H1 (cell line): Measurements from ENCODE around the gene IFITM10. TPM values are rescaled to one million over a fixed set of nuclear protein-coding genes. Genes with fewer than 3 reads are reported as not detected.
A peak's percentile ranks its signal among the peaks of the same experiment; 100 is the strongest.

Experiments used
- CTCF ChIA-PET: fragments of 300-600 bp; sonication (Branson Sonifier 250); formaldehyde crosslinking; loops from one replicate; lab custom pipeline; 2021; ENCODE audit not compliant: partially characterized antibody; lab: Charles Lee
- POLR2A ChIA-PET: fragments of 300-600 bp; sonication (Branson Sonifier 250); formaldehyde crosslinking; loops from one replicate; lab custom pipeline; 2021; ENCODE audit warnings: inconsistent platforms; ENCODE audit not compliant: partially characterized antibody; lab: Charles Lee
- DNase-seq, 2 experiments: peaks; one replicate each; pipeline versions ENCODE4 v3.0.0 to v3.0.0-alpha.2; 2010 to 2022; ENCODE audit warnings: low spot score in 2 of 2, low read depth in 1 of 2, mixed read lengths in 1 of 2
- FAIRE-seq: peaks from 2 replicates; lab custom pipeline; 2011; peaks lifted over from hg19 to GRCh38; lab: Jason Lieb, UNC
- H2AFZ ChIP-seq: 2 replicates; pipeline ENCODE4 v1.8.1; 2012; ENCODE audit warnings: low read length, inconsistent platforms
- H2AK5ac ChIP-seq: 2 replicates; pipeline ENCODE4 v1.6.1; 2013; ENCODE audit warnings: low read depth, low read length
- H2BK120ac ChIP-seq: replicated peaks from 2 replicates; pipeline ENCODE3; 2013; ENCODE audit warnings: low read depth, low read length, inconsistent platforms
- H2BK12ac ChIP-seq: 2 replicates; pipeline ENCODE4 v1.6.1; 2013; ENCODE audit warnings: low read depth, low read length
- H2BK15ac ChIP-seq: 2 replicates; pipeline ENCODE4 v1.6.1; 2013; ENCODE audit warnings: low read length
- H2BK20ac ChIP-seq: 2 replicates; pipeline ENCODE4 v1.6.1; 2013; ENCODE audit warnings: low read length
- H2BK5ac ChIP-seq: 2 replicates; pipeline ENCODE4 v1.6.1; 2013; ENCODE audit warnings: low read depth, low read length
- H3K14ac ChIP-seq: 2 replicates; pipeline ENCODE4 v1.6.1; 2013; ENCODE audit warnings: inconsistent platforms; ENCODE audit not compliant: insufficient read length
- H3K18ac ChIP-seq: 2 replicates; pipeline ENCODE4 v1.6.1; 2013; ENCODE audit warnings: low read length; ENCODE audit errors: extremely low read depth
- H3K23ac ChIP-seq: 2 replicates; pipeline ENCODE4 v1.6.1; 2013; ENCODE audit warnings: inconsistent platforms; ENCODE audit not compliant: insufficient read length
- H3K23me2 ChIP-seq: 2 replicates; pipeline ENCODE4 v1.6.1; 2013; ENCODE audit warnings: low read depth, low read length
- H3K27ac ChIP-seq: 2 replicates; pipeline ENCODE4 v1.6.1; 2011; ENCODE audit warnings: low read depth, low read length, inconsistent platforms
- H3K27me3 ChIP-seq, 4 experiments: replicated peaks in 1 of 4; 1 replicate in 1 of 4; 2 replicates in 3 of 4; pipeline versions ENCODE4 v1.6.1 to v1.8.1; 2011 to 2013; ENCODE audit warnings: low read length in 3 of 4, mild to moderate bottlenecking in 3 of 4, inconsistent platforms in 2 of 4, mixed read lengths in 2 of 4, moderate library complexity in 1 of 4; ENCODE audit not compliant: control insufficient read depth in 3 of 4, insufficient read depth in 3 of 4; ENCODE audit errors: extremely low read depth in 1 of 4
- H3K36me3 ChIP-seq, 4 experiments: 2 replicates each; pipeline versions ENCODE4 v1.6.1 to v1.8.1; 2011 to 2013; ENCODE audit warnings: mild to moderate bottlenecking in 4 of 4, low read length in 3 of 4, moderate library complexity in 2 of 4, control low read depth in 1 of 4, inconsistent platforms in 1 of 4; ENCODE audit not compliant: insufficient read depth in 4 of 4, control insufficient read depth in 2 of 4
- H3K4ac ChIP-seq: replicated peaks from 2 replicates; pipeline ENCODE3; 2013; ENCODE audit warnings: low read length, low read depth, mixed read lengths, inconsistent platforms; ENCODE audit not compliant: insufficient read length
- H3K4me1 ChIP-seq, 4 experiments: replicated peaks in 1 of 4; 1 replicate in 1 of 4; 2 replicates in 3 of 4; pipeline versions ENCODE4 v1.6.1 to v1.8.1; 2011 to 2013; ENCODE audit warnings: low read length in 3 of 4, inconsistent platforms in 2 of 4, mixed read lengths in 1 of 4; ENCODE audit not compliant: insufficient read depth in 4 of 4, control insufficient read depth in 3 of 4
- H3K4me2 ChIP-seq, 2 experiments: 2 replicates each; pipeline versions ENCODE4 v1.6.1 to v1.8.1; 2011 to 2013; ENCODE audit warnings: low read depth in 2 of 2, low read length in 2 of 2, control low read depth in 1 of 2, inconsistent platforms in 1 of 2, mild to moderate bottlenecking in 1 of 2; ENCODE audit not compliant: insufficient read depth in 1 of 2
- H3K4me3 ChIP-seq, 4 experiments: fragments of 200-600, 300-600 bp in 1 of 4; sonication (generic), shearing (Covaris generic), sonication (Bioruptor Twin) in 1 of 4; 2 replicates each; pipeline versions ENCODE4 v1.5.1 to v1.8.1; 2011 to 2016; ENCODE audit warnings: low read length in 4 of 4, low read depth in 3 of 4, control low read depth in 2 of 4, inconsistent platforms in 2 of 4, mild to moderate bottlenecking in 2 of 4, mixed read lengths in 1 of 4, moderate library complexity in 1 of 4; ENCODE audit not compliant: insufficient read depth in 2 of 4; ENCODE audit errors: extremely low read depth in 1 of 4
- H3K56ac ChIP-seq: replicated peaks from 2 replicates; pipeline ENCODE3; 2013; ENCODE audit warnings: low read depth, mild to moderate bottlenecking, mixed read lengths, low read length, inconsistent platforms; ENCODE audit not compliant: insufficient read length
- H3K79me1 ChIP-seq: 2 replicates; pipeline ENCODE4 v1.6.1; 2013; ENCODE audit warnings: low read depth, low read length, control low read depth
- H3K79me2 ChIP-seq, 2 experiments: 2 replicates each; pipeline versions ENCODE4 v1.6.1 to v1.8.1; 2012 to 2013; ENCODE audit warnings: low read length in 2 of 2, mild to moderate bottlenecking in 2 of 2, inconsistent platforms in 1 of 2; ENCODE audit not compliant: insufficient read depth in 2 of 2, control insufficient read depth in 1 of 2
- H3K9ac ChIP-seq, 4 experiments: replicated peaks in 1 of 4; 1 replicate in 1 of 4; 2 replicates in 3 of 4; pipeline versions ENCODE4 v1.6.1 to v1.8.1; 2011 to 2013; ENCODE audit warnings: low read depth in 3 of 4, low read length in 3 of 4, control low read depth in 2 of 4, mild to moderate bottlenecking in 2 of 4, moderate library complexity in 2 of 4, inconsistent platforms in 1 of 4; ENCODE audit errors: extremely low read depth in 1 of 4
- H3K9me3 ChIP-seq, 2 experiments: 2 replicates each; pipeline versions ENCODE4 v1.6.1 to v1.8.1; 2012 to 2013; ENCODE audit warnings: mild to moderate bottlenecking in 2 of 2, moderate library complexity in 2 of 2, control low read depth in 1 of 2, inconsistent platforms in 1 of 2, low read depth in 1 of 2, low read length in 1 of 2, mixed read lengths in 1 of 2; ENCODE audit not compliant: insufficient read depth in 2 of 2
- H4K20me1 ChIP-seq, 2 experiments: replicated peaks in 1 of 2; 2 replicates each; pipeline versions ENCODE3 to v1.8.1; 2011 to 2013; ENCODE audit warnings: inconsistent platforms in 2 of 2, low read length in 2 of 2, mild to moderate bottlenecking in 1 of 2; ENCODE audit not compliant: insufficient read depth in 2 of 2, control insufficient read depth in 1 of 2
- H4K5ac ChIP-seq: 2 replicates; pipeline ENCODE4 v1.6.1; 2013; ENCODE audit warnings: low read length, low read depth, mixed read lengths, inconsistent platforms; ENCODE audit not compliant: insufficient read length
- H4K8ac ChIP-seq: 2 replicates; pipeline ENCODE4 v1.8.0; 2013; ENCODE audit warnings: mild to moderate bottlenecking, moderate library complexity, low read length, inconsistent platforms; ENCODE audit not compliant: insufficient read depth; ENCODE audit errors: extremely low read depth
- H4K91ac ChIP-seq: replicated peaks from 2 replicates; pipeline ENCODE3; 2013; ENCODE audit warnings: low read length, mixed read lengths, inconsistent platforms; ENCODE audit not compliant: insufficient read length
- ATF3 ChIP-seq: IDR thresholded peaks from 2 replicates; pipeline ENCODE4 v1.6.1; 2011; ENCODE audit warnings: low read depth, mild to moderate bottlenecking, low read length; ENCODE audit not compliant: insufficient read depth
- EP300 ChIP-seq, 2 experiments: IDR thresholded peaks; 1 replicate in 1 of 2; 2 replicates in 1 of 2; pipeline ENCODE4 v1.6.1; 2011 to 2012; ENCODE audit warnings: low read depth in 2 of 2, low read length in 2 of 2, mild to moderate bottlenecking in 2 of 2, borderline replicate concordance in 1 of 2, inconsistent platforms in 1 of 2, moderate library complexity in 1 of 2
- KDM5A ChIP-seq: fragments of 200-600 bp; IDR thresholded peaks from 2 replicates; pipeline ENCODE4 v1.7.1; 2012; ENCODE audit warnings: mild to moderate bottlenecking, low read length, inconsistent platforms, mixed read lengths
- MAX ChIP-seq: IDR thresholded peaks from 2 replicates; pipeline ENCODE4 v1.6.1; 2012; ENCODE audit warnings: inconsistent platforms
- PHF8 ChIP-seq: fragments of 200-600 bp; sonication (generic); conservative IDR thresholded peaks from 2 replicates; pipeline ENCODE4 v1.7.1; 2012; ENCODE audit warnings: low read depth, mild to moderate bottlenecking, inconsistent platforms, low read length, moderate library complexity
- SUZ12 ChIP-seq: fragments of 200-600 bp; sonication (generic); IDR thresholded peaks from 2 replicates; pipeline ENCODE4 v1.6.1; 2012; ENCODE audit warnings: mild to moderate bottlenecking, inconsistent platforms, low read length, moderate library complexity, mixed read lengths
- TBP ChIP-seq: IDR thresholded peaks from 2 replicates; pipeline ENCODE4 v1.6.1; 2011; ENCODE audit warnings: low read depth, low read length, improper control_type of control experiment
- TEAD4 ChIP-seq: IDR thresholded peaks from 2 replicates; pipeline ENCODE4 v1.6.1; 2012; ENCODE audit warnings: low read depth, low read length, inconsistent platforms, mixed read lengths
- WGBS, 2 experiments: shearing (Covaris generic) in 1 of 2; methylation state at CpG; one replicate each; pipeline versions ENCODE4 v1.1.6 to v1.1.7; 2013 to 2015; ENCODE audit warnings: low lambda C conversion rate in 2 of 2, mixed read lengths in 2 of 2, inconsistent platforms in 1 of 2, low coverage in 1 of 2, missing lambda C conversion rate in 1 of 2; ENCODE audit not compliant: insufficient replicate concordance in 2 of 2, insufficient coverage in 1 of 2, insufficient read length in 1 of 2; ENCODE audit errors: extremely low coverage in 1 of 2, missing lambda C conversion rate in 1 of 2; 5-methylcytosine and 5-hydroxymethylcytosine counted together
- polyA plus RNA-seq, 7 experiments: library from polyadenylated mRNA; depleted of rRNA in 3 of 7; stranded (reverse) in 5 of 7; unstranded in 2 of 7; fragments of >200 nt in 5 of 7; fragments of 200-250 nt in 2 of 7; gene quantifications; 1 replicate in 5 of 7; 2 replicates in 1 of 7; 4 replicates in 1 of 7; pipeline versions ENCODE4 v1.2.1 to v1.2.3, GENCODE V29; 2011 to 2013; ENCODE audit warnings: missing spikeins in 2 of 7, mixed read lengths in 2 of 7
- total RNA-seq: library from RNA; stranded (reverse); fragmentation: NEBNext Ultra II Directional; extraction: Animal tissue kit (Norgen Biotek cat#: 25700); gene quantifications from 2 replicates; pipeline ENCODE4 v1.2.1, GENCODE V29; 2021

Gene IFITM10
- total and polyA plus RNA-seq, 2 of the 8 experiments (the other 6 are each of a cell fraction or from before 2014, with no cell fraction given) = 0.08 to 0.22 TPM

GRCh38 chr11:1763796-1764661, 13.6 kb upstream of the IFITM10 start, which contains the start of gene CTSD:
Gene CTSD (minus strand): TSS chr11:1763927. CDS start chr11:1763859, 68 bp downstream.
- H4K8ac ChIP-seq = peak within 1 kb of the TSS; percentile 93; the same call in 1 of the 2 replicates
- peaks cover 0 to 6% (median 3%) of the 10 kb centered on the region in 4 experiments; a peak in 5 of 7 replicates for H3K4me1 ChIP-seq
- no peaks in the 10 kb centered on the region for H3K27me3 ChIP-seq
- H3K9ac ChIP-seq = peak within 1 kb of the TSS; percentile 35 to 70 (median 61)
- H3K4ac ChIP-seq = peak within 1 kb of the TSS; percentile 23
- no peaks in the 10 kb centered on the region for H3K9me3 ChIP-seq
- peak within 1 kb of the TSS; percentile 71 for H3K18ac ChIP-seq
- no peak within 1 kb of the TSS for H3K23ac ChIP-seq
- no peak within 1 kb of the TSS for H2BK120ac ChIP-seq
- H3K27ac ChIP-seq = peak within 1 kb of the TSS; percentile 63; the same call in 1 of the 2 replicates
- peaks cover 2 to 6% of the 10 kb centered on the region in 2 experiments for H4K20me1 ChIP-seq
- H2BK5ac ChIP-seq = no peak within 1 kb of the TSS; the same call in 1 of the 2 replicates
- H2BK12ac ChIP-seq = no peak within 1 kb of the TSS
- no peak within 1 kb of the TSS for H2AK5ac ChIP-seq
- H2BK20ac ChIP-seq = no peak within 1 kb of the TSS
- peak within 1 kb of the TSS; percentile 70 to 98 (median 75) for H3K4me3 ChIP-seq
- H3K14ac ChIP-seq = no peak within 1 kb of the TSS
- peak in 1 of 2 experiments; percentile 96 for DNase-seq
- H3K4me2 ChIP-seq = peak within 1 kb of the TSS; percentile 73 to 86
- peaks cover 0 to 11% (median 2%) of the 10 kb centered on the region in 4 experiments; a peak in 5 of 8 replicates for H3K36me3 ChIP-seq
- no peak within 1 kb of the TSS for H4K91ac ChIP-seq
- peaks cover 6% of the 10 kb centered on the region; the same call in 1 of the 2 replicates for H3K23me2 ChIP-seq
- no peak for FAIRE-seq
- no peak within 1 kb of the TSS for H2BK15ac ChIP-seq
- 0 out of 2 replicates have a peak within 1 kb of the TSS, but pooled peaks have one; percentile 22 for H2AFZ ChIP-seq
- H3K79me2 ChIP-seq = peaks cover 0 to 12% of the 10 kb centered on the region in 2 experiments; a peak in 2 of 4 replicates
- 4% methylated on average over 37 of the region's 85 CpGs; no CpG with 5 or more reads in 1 of the 2 experiments for WGBS, 2 experiments
- H4K5ac ChIP-seq = peak within 1 kb of the TSS; percentile 63
- 0 out of 2 replicates have a peak, but pooled peaks cover 2% of the 10 kb centered on the region for H3K79me1 ChIP-seq
- H3K56ac ChIP-seq = peak within 1 kb of the TSS; percentile 46
- POLR2A ChIA-PET = interaction anchor here (0.8 to 1.5 kb wide), 4 partner anchors 9 to 14 kb away, joined by 3 to 6 read pairs (median 6); partner anchors contain the start of gene IFITM10
- CTCF ChIA-PET = interaction anchor here (0.8 to 1.5 kb wide), 7 partner anchors 9 to 220 kb away, joined by 3 to 5 read pairs (median 3); no protein-coding TSS in a partner anchor
- peak; percentile 96 for TF ChIP-seq MAX
- peak; percentile 73; the same call in 1 of the 2 replicates for TF ChIP-seq PHF8
- TF ChIP-seq SUZ12 = no peak
- TF ChIP-seq ATF3 = peak; percentile 93
- TF ChIP-seq TBP = peak; percentile 15; the same call in 1 of the 2 replicates
- TF ChIP-seq KDM5A = 0 out of 2 replicates have a peak, but pooled peaks have one; percentile 36
- peak; percentile 70 for TF ChIP-seq TEAD4
- peak in 1 of 2 experiments; percentile 38; a peak in 1 of 3 replicates for TF ChIP-seq EP300 (IDR thresholded peaks at IDR 0.05; ENCODE audit: borderline replicate concordance in 1 of 2, low read depth in 2 of 2, low read length in 2 of 2)
